ENCODE data around the gene ZFP91.
"Not testable (repeated sequence)": the region's sequence is repeated elsewhere in the genome, so short reads cannot be mapped to it uniquely, and the experiment has no call there.

ZFP91 gene

GRCh38 chr11:58560842-58561241 is 18.0 kb upstream of the ZFP91 start:
- Histone ChIP-seq H3K36me3 (ENCODE audit: control insufficient read depth, insufficient read depth, low read length) (no peaks in the 10 kb centered on the region), H3K27ac (no peak overlapping the region), H3K9ac (no peak overlapping the region), H3K4me1 (no peaks in the 10 kb centered on the region), H3K4me2 (ENCODE audit: low read length) (no peak overlapping the region), H3K27me3 (ENCODE audit: control insufficient read depth, insufficient read depth, low read length) (no peaks in the 10 kb centered on the region), H3K9me3 (ENCODE audit: control insufficient read depth, low read length) (no peaks in the 10 kb centered on the region), H3K4me3 (ENCODE audit: low read depth, low read length) (no peak overlapping the region), H2AFZ (no peak overlapping the region), H3K79me2 (no peaks in the 10 kb centered on the region)
- TF ChIP-seq CTCF (IDR thresholded peaks at IDR 0.05), result no peak

GRCh38 chr11:58561394-58562098 is 17.3 kb upstream of the ZFP91 start:
- no peak overlapping the region for H2AFZ ChIP-seq
- H3K4me2 ChIP-seq (ENCODE audit: low read length), result no peak overlapping the region
- no peak overlapping the region for H3K9ac ChIP-seq
- no peaks in the 10 kb centered on the region for H3K27me3 ChIP-seq (ENCODE audit: control insufficient read depth, insufficient read depth, low read length)
- no peaks in the 10 kb centered on the region for H3K36me3 ChIP-seq (ENCODE audit: control insufficient read depth, insufficient read depth, low read length)
- H3K4me1 ChIP-seq, result no peaks in the 10 kb centered on the region
- no peak overlapping the region for H3K27ac ChIP-seq
- no peak for TF ChIP-seq CTCF (IDR thresholded peaks at IDR 0.05)
- no peaks in the 10 kb centered on the region for H3K9me3 ChIP-seq (ENCODE audit: control insufficient read depth, low read length)
- H3K79me2 ChIP-seq, result no peaks in the 10 kb centered on the region
- no peak overlapping the region for H3K4me3 ChIP-seq (ENCODE audit: low read depth, low read length)

GRCh38 chr11:58562375-58562800 is 16.5 kb upstream of the ZFP91 start:
- TF ChIP-seq CTCF (IDR thresholded peaks at IDR 0.05), result no peak
- Histone ChIP-seq H3K27me3 (ENCODE audit: control insufficient read depth, insufficient read depth, low read length) (no peaks in the 10 kb centered on the region), H3K4me1 (no peaks in the 10 kb centered on the region), H3K9ac (no peak overlapping the region), H3K4me2 (ENCODE audit: low read length) (no peak overlapping the region), H2AFZ (no peak overlapping the region), H3K9me3 (ENCODE audit: control insufficient read depth, low read length) (no peaks in the 10 kb centered on the region), H3K79me2 (no peaks in the 10 kb centered on the region), H3K36me3 (ENCODE audit: control insufficient read depth, insufficient read depth, low read length) (no peaks in the 10 kb centered on the region), H3K27ac (no peak overlapping the region), H3K4me3 (ENCODE audit: low read depth, low read length) (no peak overlapping the region)

GRCh38 chr11:58564231-58564630 is 14.6 kb upstream of the ZFP91 start:
- no peak overlapping the region for H3K4me2 ChIP-seq (ENCODE audit: low read length)
- no peak overlapping the region for H3K27ac ChIP-seq
- H3K27me3 ChIP-seq (ENCODE audit: control insufficient read depth, insufficient read depth, low read length), result no peaks in the 10 kb centered on the region
- no peak for TF ChIP-seq CTCF (IDR thresholded peaks at IDR 0.05)
- no peak overlapping the region for H3K4me3 ChIP-seq (ENCODE audit: low read depth, low read length)
- no peaks in the 10 kb centered on the region for H3K4me1 ChIP-seq
- no peaks in the 10 kb centered on the region for H3K79me2 ChIP-seq
- no peak overlapping the region for H2AFZ ChIP-seq
- no peaks in the 10 kb centered on the region for H3K9me3 ChIP-seq (ENCODE audit: control insufficient read depth, low read length)
- H3K36me3 ChIP-seq (ENCODE audit: control insufficient read depth, insufficient read depth, low read length), result no peaks in the 10 kb centered on the region
- no peak overlapping the region for H3K9ac ChIP-seq

- H3K36me3 ChIP-seq (ENCODE audit: control insufficient read depth, insufficient read depth, low read length), result no peaks in the 10 kb centered on the region
- peaks cover 3% of the 10 kb centered on the region for H3K79me2 ChIP-seq
- no peak overlapping the region for H3K4me2 ChIP-seq (ENCODE audit: low read length)
- H3K27ac ChIP-seq, result no peak overlapping the region
- H3K27me3 ChIP-seq (ENCODE audit: control insufficient read depth, insufficient read depth, low read length), result no peaks in the 10 kb centered on the region
- H3K4me1 ChIP-seq, result no peaks in the 10 kb centered on the region
- H3K4me3 ChIP-seq (ENCODE audit: low read depth, low read length), result no peak overlapping the region
- H2AFZ ChIP-seq, result no peak overlapping the region
- TF ChIP-seq CTCF (IDR thresholded peaks at IDR 0.05), result peak; percentile 59
- no peaks in the 10 kb centered on the region for H3K9me3 ChIP-seq (ENCODE audit: control insufficient read depth, low read length)
- H3K9ac ChIP-seq, result no peak overlapping the region
Observed at GRCh38 chr11:58567889-58568512, 10.9 kb upstream of the ZFP91 start.

- H2AFZ ChIP-seq; H3K4me3 ChIP-seq (ENCODE audit: low read depth, low read length); H3K27ac ChIP-seq; H3K79me2 ChIP-seq; H3K4me1 ChIP-seq; H3K9ac ChIP-seq; H3K9me3 ChIP-seq (ENCODE audit: control insufficient read depth, low read length); H3K27me3 ChIP-seq (ENCODE audit: control insufficient read depth, insufficient read depth, low read length); H3K36me3 ChIP-seq (ENCODE audit: control insufficient read depth, insufficient read depth, low read length); H3K4me2 ChIP-seq (ENCODE audit: low read length): not testable (repeated sequence)
Observed at GRCh38 chr11:58572906-58573305, 6.0 kb upstream of the ZFP91 start.

Data from parathyroid adenoma (tissue), 2 donors.